Ramos (cell line): Measurements from ENCODE around the gene ALOX5AP.

Source experiments
- in situ Hi-C: fragments of 300-500 bp; cut with MboI; formaldehyde crosslinking; loops from one replicate; pipeline ENCODE4 v1.14.3; 2022; ENCODE audit warnings: low sequenced_read_pairs; ENCODE audit not compliant: unreplicated experiment

The ALOX5AP gene

DNA sequence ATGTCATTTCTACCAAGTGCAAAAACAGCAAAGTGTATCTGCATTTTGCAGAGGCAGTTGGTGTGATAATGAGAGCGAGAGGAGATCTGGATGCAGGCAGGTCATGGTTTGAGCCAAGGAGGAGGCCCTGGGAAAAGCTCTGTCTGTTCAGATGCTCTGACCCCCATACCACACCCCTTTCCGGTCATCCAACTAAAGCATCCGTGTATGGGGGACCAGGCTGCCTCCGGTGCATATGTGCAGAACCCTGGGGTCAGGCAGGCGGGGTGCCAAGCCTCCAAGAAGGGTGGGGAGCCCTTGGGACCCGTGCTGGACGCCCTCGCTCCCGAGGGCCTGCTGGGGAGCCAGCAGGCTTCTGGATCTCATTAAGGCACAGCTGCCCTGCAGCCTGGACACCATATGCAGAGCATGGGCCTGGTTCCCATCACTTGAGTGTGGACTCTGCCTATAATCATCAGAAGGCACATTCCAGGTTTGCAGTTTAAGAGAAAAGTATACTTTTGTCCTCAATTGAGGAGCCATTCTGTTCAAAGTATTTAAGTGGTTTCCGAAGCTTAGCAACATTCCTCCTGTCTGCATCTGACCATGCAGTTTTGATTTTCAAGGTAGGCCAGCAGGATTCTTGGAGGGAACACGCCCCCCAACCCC lies 56.1 kb downstream of the ALOX5AP start:
- in situ Hi-C loops: loop anchor here (10.0 kb wide), 1 partner anchor 657 kb away; no protein-coding TSS in a partner anchor

DNA sequence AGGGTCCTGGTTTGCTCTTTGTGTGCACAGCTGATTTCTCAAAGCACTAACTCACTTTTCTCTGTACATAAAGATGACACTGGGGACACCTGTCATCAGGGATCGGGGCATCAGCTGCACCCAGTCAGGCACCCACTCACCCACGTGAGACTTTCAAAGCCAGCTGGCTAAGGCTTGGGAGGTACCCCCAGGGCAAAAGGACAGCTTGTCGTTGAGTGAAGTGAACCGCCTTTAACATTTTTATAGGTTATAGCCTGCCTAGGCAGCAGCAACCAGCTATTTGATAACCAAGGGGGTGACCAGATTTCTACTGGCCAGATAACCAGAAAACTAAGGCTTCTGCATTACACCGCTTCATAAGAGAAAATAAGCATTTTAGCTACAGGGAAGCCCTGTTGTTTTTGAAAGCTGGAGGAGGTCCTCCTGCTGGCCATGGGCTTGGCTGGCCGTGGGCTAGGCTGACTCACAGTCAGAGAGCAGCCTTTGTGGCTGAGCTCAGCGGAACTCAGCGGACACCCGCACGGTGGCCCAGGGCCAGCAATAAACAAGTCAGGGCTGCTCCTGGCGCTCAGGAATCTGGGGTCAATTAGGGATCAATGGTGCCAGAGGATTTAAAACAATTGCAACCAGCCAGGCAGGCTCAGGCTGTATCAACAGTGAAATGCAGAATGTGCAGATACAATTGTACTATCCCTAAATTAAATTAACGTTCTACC lies 57.1 kb downstream of the ALOX5AP start:
- in situ Hi-C loops: loop anchor here (10.0 kb wide), 1 partner anchor 658 kb away; no protein-coding TSS in a partner anchor

DNA sequence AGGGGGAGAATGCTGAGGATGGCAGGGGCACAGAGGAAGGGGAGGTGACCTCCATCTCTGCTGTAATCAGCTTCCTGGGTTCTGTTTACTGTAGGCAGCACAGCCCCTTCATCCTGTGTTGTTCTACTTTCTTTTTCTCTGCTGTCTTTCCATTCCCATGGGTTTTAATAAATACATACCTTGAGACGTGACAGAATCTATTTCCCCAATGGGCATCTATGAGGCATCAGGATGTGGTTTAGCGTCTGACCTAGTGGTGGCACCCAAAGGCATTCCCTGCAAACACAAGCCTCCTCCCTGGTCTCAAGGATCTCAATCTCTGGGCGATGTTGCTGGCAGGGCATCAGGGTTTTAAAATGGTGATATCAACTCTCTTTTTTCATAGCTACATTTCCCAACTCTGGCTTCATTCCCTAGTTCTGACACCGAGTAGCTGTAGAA lies 60.8 kb downstream of the ALOX5AP start:
- in situ Hi-C loops: loop anchor here (10.0 kb wide), 1 partner anchor 661 kb away; no protein-coding TSS in a partner anchor

DNA sequence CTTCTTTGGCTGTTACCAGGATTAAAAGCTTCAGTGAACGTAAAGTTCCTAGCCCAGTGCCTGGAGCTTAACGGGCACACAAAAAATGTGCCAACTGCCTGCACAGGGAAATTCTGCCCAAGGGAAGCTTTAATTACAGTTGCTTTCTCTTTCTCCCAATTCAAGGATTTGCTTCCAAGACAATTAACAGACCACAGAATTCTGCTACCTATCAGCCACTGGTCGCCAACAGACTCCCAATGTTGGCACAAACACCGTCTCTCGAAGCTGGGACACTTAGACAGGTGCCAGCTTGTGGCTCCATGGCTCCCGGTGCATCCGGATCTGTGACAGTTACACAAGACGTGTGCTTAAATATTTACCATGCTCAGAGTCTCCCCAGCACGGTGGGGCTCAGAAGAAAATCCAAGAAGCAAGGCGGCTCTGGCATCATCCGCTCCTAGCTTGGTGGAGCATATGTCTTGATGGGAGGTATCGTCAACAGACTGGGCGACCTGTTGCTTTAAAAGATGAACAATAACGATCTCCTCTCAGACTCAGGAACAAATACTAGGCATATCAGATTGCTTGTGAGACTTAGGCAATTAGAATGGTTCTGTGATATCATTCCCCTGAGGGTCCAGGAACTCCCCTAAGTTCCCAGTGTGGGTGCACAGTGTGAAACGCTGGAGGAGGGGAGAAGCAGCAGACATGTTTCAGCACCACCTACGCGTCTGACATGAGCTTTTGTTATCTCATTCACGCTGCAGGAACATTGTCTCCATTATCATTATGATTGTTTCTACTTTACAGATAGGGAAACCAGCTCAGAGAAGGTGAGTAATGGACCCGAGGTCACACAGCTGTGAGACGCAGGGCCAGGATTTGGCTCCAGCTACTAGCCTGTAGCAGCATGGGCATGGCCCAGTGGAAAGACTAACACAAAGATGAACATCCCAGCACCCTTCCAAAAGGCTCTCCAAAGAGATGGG lies 61.6 kb downstream of the ALOX5AP start:
- in situ Hi-C loops: loop anchor here (10.0 kb wide), 1 partner anchor 662 kb away; no protein-coding TSS in a partner anchor

DNA sequence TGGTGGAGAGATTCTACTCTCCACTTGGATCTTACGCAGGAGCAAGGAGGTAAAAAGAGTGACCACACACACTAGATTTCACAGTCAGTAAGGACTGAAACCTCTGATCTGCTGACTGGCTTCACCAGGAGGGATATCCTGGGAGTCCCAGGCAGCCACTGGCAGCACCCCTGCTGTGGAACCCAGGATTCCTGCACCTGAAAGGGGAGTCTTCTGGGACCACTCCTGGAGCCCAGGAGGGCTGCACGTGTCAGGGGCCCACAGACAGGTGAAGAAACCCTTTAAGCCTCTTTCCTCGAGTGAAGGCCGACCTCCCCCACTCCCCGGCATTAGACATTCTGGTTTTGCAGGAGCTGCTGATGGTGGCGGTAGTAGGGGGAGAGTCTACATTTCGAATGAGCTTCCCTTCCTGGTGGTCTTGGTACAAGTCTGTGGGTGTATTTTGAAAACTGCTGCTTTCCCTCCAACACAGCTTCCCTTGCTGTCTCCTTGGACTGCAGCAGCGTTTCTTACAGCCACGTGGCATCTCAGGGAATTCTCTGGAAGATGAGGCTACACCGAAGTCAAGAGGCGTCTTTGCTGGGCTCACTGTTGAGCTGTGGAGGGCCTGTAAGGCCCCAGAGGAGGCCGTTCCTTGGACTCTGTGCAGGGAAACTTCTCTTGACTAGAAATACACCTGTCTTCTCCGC lies 62.6 kb downstream of the ALOX5AP start:
- in situ Hi-C loops: loop anchor here (10.0 kb wide), 1 partner anchor 663 kb away; no protein-coding TSS in a partner anchor

DNA sequence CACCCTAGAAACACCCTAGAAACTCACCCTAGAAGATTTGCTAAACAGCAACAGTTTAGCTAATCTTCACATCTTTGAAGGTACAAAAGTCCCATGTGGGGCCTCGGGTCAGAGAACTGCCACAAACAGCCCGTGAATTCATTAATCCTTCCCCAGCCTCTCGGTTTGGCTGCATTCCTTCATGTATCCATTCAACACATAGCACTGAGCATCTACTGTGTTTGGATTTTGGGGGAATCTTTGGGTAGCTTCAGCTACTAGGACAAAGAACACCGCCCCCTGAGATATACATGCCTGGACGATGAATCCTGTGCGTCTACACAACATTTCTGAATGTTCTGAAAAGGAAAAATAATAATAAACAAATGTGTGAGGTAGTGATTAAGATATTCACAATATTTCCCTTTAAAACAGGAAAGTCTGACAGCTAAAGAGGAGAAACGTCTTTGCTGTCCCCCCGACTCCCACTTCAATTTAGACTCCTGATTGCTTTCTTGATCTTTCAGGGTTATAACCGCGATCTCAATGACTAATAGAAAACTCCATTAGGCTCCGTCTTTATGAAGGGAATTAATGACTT lies 63.5 kb downstream of the ALOX5AP start:
- in situ Hi-C loops: loop anchor here (10.0 kb wide), 1 partner anchor 664 kb away; no protein-coding TSS in a partner anchor

DNA sequence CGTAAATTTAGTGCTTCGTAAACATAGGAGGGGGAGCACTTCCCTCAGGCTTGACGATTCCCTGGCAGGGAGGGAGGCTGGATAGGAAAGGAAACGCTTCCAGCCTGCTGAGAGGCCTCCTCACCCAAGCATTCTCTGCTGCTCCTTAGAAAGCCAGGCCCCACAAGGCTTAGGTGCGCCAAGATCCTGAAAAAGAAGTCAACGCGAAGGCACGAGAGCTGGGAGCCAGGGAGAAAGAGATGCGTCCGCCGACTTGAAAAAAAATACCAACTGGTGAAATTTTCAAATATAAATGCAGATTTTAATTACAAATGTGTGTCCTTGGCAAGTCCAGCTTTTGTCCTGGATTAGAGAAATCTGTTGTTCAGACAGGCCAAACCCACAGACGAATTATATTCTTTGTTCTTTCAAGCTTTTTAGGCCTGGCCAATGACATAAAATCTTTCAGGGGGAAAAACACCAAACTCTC lies 64.0 kb downstream of the ALOX5AP start:
- in situ Hi-C loops: loop anchor here (10.0 kb wide), 1 partner anchor 665 kb away; no protein-coding TSS in a partner anchor

DNA sequence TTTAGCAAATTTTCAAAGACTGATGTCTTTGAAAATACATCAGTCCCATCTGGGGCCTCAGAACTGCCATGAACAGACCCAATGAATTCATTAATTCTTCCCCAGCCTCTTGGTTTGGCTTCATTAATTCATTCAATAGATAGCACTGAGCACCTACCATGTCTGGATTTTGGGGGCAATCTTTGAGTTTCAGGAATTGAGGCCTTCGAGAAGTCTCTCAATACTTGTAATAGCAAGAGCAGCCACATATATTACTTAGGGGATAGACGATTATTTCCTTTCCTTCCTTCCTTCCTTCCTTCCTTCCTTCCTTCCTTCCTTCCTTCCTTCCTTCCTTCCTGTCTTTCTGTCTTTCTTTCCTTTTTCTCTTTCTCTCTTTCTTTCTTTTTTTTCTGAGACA lies 64.8 kb downstream of the ALOX5AP start:
- in situ Hi-C loops: loop anchor here (25.0 kb wide), 1 partner anchor 438 kb away; no protein-coding TSS in a partner anchor

DNA sequence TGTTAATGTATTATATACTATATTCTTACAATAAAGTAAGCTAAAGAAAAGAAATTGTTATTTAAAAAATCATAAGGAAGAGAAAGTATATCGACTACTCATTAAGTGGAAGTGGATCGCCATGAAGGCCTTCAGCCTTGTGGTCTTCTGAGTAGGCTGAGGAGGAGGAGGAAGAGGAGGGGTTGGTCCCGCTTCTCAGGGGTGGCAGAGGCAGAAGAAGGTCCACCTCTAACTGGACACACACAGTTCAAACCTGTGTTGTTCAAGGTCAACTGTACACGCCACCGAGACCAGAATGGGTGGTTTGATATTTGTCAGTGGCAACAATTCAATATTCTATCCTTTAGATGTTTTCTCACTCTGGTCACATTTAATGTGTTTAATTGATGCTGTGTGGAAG lies 67.2 kb downstream of the ALOX5AP start:
- in situ Hi-C loops: loop anchor here (25.0 kb wide), 1 partner anchor 440 kb away; no protein-coding TSS in a partner anchor

DNA sequence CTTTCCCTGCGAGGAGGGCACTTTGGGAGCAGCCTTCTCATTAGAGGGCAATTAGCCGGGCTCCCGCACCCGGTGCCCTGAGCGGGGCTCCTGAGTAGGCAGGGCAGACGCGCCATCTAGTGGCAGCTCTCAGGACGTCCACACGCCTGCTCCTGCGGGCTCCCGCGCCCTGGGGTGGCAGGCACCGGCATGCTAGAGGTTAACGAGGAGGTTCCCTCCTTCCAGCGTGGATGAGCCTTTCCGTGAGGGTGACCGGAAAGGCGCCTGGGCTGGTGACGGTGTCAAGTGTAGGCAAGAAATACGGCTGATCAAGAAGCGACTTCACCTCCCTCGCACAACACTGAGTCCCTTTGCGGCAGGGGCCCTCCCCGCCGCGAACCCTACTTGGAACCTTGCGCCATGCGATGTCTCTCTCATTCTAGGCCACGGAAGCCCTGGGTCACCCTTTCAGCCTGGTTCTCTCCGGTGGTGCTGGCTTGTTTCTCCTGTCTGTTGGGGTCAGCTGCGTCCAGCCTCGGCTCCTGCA lies 67.7 kb downstream of the ALOX5AP start:
- in situ Hi-C loops: loop anchor here (25.0 kb wide), 1 partner anchor 441 kb away; no protein-coding TSS in a partner anchor

DNA sequence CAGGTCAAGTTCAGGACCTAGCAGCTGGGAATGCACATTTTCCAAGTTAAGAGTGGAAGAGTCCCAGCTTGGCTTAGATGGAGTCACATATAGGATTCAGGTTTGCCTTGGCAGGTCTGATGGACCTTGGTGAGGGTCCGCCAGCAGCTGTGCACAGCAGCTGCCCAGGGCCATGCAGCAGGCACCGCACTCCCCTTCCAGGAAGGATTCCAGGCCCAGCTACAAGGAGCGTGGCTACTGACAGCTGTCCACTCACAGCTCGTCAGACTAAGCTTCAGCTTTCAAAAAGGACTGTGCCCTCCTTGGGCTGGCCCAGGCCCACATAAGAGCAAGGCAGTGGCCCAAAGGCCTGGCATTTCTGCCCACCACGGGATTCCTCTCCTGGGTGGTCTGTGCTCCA lies 68.4 kb downstream of the ALOX5AP start:
- in situ Hi-C loops: loop anchor here (25.0 kb wide), 1 partner anchor 441 kb away; no protein-coding TSS in a partner anchor

DNA sequence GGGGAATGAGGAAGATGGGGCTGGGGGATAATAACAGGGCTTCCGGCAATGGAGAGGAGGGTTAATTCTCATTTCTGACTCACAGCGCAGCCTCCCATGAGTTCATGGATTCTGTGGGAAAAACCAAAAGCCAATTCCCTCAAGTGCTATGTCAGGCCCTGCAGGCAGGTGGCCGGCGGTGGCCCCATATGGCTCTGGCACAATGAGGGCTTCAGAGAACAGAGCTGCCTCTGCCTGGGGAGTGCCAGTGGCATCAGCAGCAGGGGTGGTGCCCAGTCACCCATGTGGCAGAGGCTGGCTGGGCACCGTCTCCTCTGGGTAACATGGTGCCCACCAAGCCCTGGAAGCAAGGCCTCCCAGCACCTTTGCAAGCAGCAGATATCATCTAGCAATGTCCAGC lies 69.1 kb downstream of the ALOX5AP start:
- in situ Hi-C loops: loop anchor here (25.0 kb wide), 1 partner anchor 442 kb away; no protein-coding TSS in a partner anchor

DNA sequence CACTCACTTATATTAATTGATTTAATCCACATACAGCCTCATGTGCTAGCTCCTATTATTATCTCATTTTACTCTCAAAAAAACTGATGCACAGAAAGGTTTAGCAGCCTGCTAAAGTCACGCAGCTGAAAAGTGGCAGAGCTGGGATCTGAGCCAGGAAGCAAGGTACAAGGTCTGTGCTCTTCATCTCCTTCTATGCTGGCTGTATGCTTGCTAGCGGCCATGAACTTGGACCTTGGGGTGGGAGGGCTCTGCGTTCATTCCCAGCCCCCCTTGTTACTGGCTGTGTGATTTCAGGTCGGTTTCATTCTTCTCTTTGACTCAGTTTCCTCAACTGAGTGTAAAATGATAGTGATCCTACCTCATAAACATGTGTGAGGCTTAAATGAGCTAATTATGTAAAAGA lies 69.8 kb downstream of the ALOX5AP start:
- in situ Hi-C loops: loop anchor here (25.0 kb wide), 1 partner anchor 443 kb away; no protein-coding TSS in a partner anchor

DNA sequence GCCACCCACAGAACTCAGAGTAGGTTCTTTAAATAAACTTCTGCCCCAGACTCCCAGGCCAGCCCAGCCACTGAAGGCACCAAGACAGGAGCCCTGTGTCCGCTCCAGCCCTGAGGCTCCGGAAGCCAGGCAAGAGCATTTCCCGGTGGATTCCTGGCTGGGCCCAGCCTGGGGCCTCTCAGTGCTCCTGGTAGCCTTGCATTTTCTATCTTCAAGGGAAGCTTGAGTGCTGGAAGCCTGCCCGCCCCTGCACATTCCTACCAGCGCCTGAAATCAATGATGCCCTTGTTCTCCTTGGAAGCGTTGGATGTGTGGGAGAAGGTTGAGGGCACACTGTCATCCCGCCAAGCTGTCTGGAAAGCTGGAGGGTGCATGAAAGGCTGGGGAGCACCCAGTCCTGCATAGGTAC lies 70.3 kb downstream of the ALOX5AP start:
- in situ Hi-C loops: loop anchor here (25.0 kb wide), 1 partner anchor 443 kb away; no protein-coding TSS in a partner anchor

DNA sequence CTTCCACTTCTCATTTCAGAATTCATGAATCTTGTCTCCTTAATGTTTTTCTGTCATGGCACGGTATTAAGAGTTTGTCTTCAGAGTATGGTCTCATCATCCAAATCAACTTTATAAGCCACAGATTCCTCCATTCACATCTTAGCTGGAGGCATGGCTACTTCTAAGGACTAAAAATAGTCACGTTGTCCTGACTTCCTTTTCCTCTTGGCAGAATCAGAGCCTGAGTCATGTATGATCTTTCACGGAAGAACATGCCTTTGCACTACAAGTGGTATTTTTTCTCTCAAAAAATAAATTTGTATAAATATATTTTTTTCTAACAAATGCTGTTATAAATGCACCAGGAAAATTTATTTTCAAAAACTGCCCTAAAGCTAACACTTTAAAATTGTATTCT lies 71.4 kb downstream of the ALOX5AP start:
- in situ Hi-C loops: loop anchor here (25.0 kb wide), 1 partner anchor 444 kb away; no protein-coding TSS in a partner anchor

DNA sequence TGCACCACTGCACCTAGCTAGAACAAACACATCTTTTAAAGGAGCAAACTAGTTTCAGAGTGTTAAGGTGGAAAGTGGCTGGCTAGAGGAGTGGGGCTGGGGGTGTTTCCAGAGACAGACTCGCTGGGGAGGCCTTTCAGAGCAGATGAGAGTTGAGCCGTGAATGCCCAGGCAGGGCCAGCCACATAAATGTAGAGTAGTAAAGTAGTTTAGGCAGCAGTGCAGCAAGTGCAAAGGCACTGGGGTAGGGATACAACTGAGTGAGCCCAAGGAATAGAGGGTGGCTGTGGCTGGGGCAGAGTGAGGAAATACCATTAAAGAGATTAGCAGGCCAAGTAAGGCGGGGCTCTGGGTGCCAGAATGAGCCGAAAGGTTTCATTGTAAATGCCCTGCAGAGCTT lies 72.0 kb downstream of the ALOX5AP start:
- in situ Hi-C loops: loop anchor here (25.0 kb wide), 1 partner anchor 445 kb away; no protein-coding TSS in a partner anchor

DNA sequence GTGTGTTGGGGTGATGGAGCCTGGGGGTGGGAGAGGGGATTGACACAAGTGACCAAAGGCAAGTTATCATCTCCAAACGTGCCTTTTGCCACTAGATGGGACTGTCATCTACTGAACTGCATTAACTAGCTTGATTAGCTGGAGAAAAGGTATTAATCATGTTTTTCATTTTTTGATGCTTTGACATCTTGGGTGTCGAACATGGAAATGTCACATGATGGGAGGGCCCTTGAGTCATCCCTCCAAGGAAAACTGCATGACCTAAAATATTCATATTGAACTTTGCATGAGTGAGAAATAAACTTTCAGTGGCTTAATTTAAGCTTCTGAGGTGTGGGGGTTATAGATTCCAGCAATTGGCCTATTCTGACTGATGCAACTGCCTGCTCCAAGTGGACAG lies 73.3 kb downstream of the ALOX5AP start:
- in situ Hi-C loops: loop anchor here (25.0 kb wide), 1 partner anchor 446 kb away; no protein-coding TSS in a partner anchor

DNA sequence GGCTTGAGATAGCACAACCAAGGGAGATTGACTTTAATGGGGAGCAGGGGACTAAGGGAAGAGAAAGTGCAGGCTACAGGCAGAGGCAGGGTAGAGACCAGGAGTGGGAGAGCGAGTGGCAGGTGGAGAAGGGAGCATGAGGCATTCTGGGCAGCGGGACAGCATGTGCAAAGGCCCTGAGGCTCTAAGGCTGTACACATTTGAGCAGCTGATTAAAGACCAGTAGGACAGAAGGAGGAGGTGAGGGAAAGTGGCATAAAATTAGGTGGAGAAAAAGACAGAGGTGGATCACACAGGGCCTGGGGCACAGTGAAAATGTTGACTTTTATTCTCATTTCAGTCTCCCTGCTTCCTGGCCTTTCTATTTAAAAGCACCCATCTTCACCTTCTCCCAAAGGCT lies 74.4 kb downstream of the ALOX5AP start:
- in situ Hi-C loops: loop anchor here (25.0 kb wide), 1 partner anchor 447 kb away; no protein-coding TSS in a partner anchor
